ENCODE data around the gene PPP2R5D. TPM values are rescaled to one million over a fixed set of nuclear protein-coding genes. Genes with fewer than 3 reads are reported as not detected.

PPP2R5D gene
- total and polyA plus RNA-seq, 2 of the 4 experiments (the other 2 are of a cell fraction), result 55.6 to 68.8 TPM

DNA sequence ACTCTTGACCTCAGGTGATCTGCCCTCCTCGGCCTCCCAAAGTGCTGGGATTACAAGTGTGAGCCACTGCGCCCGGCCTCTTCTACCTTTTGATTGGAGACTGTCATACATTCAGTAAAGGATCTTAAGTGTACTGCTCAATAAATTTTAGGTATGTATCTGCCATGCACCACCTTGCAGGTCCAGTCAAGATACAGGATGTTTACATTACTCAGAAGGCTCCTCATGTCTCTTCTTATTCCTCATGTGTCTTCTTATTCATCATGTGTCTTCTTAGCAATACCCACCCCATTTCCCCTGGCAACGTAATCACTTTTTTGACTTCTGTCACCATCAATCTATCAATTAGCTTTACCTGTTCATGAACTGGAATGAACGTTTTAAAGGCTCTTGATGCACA is 21.5 kb downstream of the PPP2R5D start:
- H3K36me3 ChIP-seq (ENCODE audit: control insufficient read depth, insufficient read depth, low read length), result peaks cover 44% of the 10 kb centered on the region
- ATAC-seq (ENCODE audit: low read depth) (no peak), DNase-seq (no peak)
- in situ Hi-C loops (cut with MboI; ENCODE audit: low sequenced_read_pairs) (no loop called here), intact Hi-C loops (cut with micrococcal nuclease) (no loop called here), dilution Hi-C loops (cut with HindIII; ENCODE audit: low sequenced_read_pairs, unreplicated experiment) (no loop called here)
- no peak overlapping the region for H4K91ac ChIP-seq (ENCODE audit: insufficient read depth, low read depth, low read length)
- no peak overlapping the region for H4K5ac ChIP-seq (ENCODE audit: low read depth, low read length)
- no peak overlapping the region for H3K18ac ChIP-seq (ENCODE audit: low read depth, low read length)
- H3K14ac ChIP-seq (replicated peaks; ENCODE audit: low read depth, low read length), result no peak overlapping the region
- no peak overlapping the region for H3K56ac ChIP-seq (ENCODE audit: extremely low read depth, insufficient read depth, low read length)
- no peak overlapping the region for H3K4me2 ChIP-seq (ENCODE audit: low read depth, low read length)
- no peak overlapping the region for H2BK120ac ChIP-seq (ENCODE audit: low read depth, low read length)
- H3K4ac ChIP-seq (ENCODE audit: low read depth, low read length), result no peak overlapping the region
- no peak overlapping the region for H4K8ac ChIP-seq (ENCODE audit: low read depth in 2 of 2, low read length in 2 of 2)
- H3K4me1 ChIP-seq (ENCODE audit: control insufficient read depth, insufficient read depth, low read length), result no peaks in the 10 kb centered on the region
- H4K20me1 ChIP-seq (ENCODE audit: insufficient read depth, low read length), result no peaks in the 10 kb centered on the region; the same call in 1 of the 2 replicates
- H3K9me1 ChIP-seq (ENCODE audit: insufficient read depth, low read length), result 0 out of 2 replicates have a peak, but pooled peaks cover 1% of the 10 kb centered on the region
- no peak overlapping the region for H2AK9ac ChIP-seq (replicated peaks; ENCODE audit: low read depth, low read length, poor library complexity)
- WGBS, 2 experiments (ENCODE audit: extremely low coverage in 2 of 2, insufficient read length in 1 of 2), result 92% methylated on average over 4 of the region's 5 CpGs; no CpG with 5 or more reads in 1 of the 2 experiments
- ChIA-PET POLR2A (ENCODE audit: unreplicated experiment) (no interaction called here), CTCF (no interaction called here)
- H2BK5ac ChIP-seq (ENCODE audit: low read depth, low read length, poor library complexity, severe bottlenecking), result no peak overlapping the region
- no peak overlapping the region for H2BK20ac ChIP-seq (ENCODE audit: low read depth, low read length)
- H2AFZ ChIP-seq (replicated peaks; ENCODE audit: low read length, poor library complexity), result no peak overlapping the region
- H3K9me3 ChIP-seq (ENCODE audit: control insufficient read depth, insufficient read depth, low read length), result no peaks in the 10 kb centered on the region
- no peaks in the 10 kb centered on the region for H3K27me3 ChIP-seq (ENCODE audit: control insufficient read depth, insufficient read depth, low read length)
- no peak overlapping the region for H3K27ac ChIP-seq (ENCODE audit: insufficient read depth, low read length)
- H3K4me3 ChIP-seq (ENCODE audit: insufficient read depth, low read depth, low read length), result no peak overlapping the region
- no TSS peak for BruUV-seq (replicated peaks)
- H2AK5ac ChIP-seq (ENCODE audit: low read depth, low read length), result no peak overlapping the region
- peaks cover 5 to 30% of the 10 kb centered on the region in 2 experiments; a peak in 3 of 4 replicates for H3K79me1 ChIP-seq (ENCODE audit: low read depth in 1 of 2, low read length in 2 of 2)
- H2BK15ac ChIP-seq (ENCODE audit: low read depth, low read length), result no peak overlapping the region
- TF ChIP-seq MAZ (IDR thresholded peaks at IDR 0.05; ENCODE audit: borderline replicate concordance, low read depth, low read length) (no peak), RCOR1 (IDR thresholded peaks at IDR 0.05; ENCODE audit: insufficient replicate concordance, low read length) (no peak), RAD21 (IDR thresholded peaks at IDR 0.05; ENCODE audit: low read length) (no peak), FOS (IDR thresholded peaks at IDR 0.05; ENCODE audit: low read depth, low read length) (no peak), RFX5 (IDR thresholded peaks at IDR 0.05; ENCODE audit: low read depth, low read length) (no peak), BHLHE40 (IDR thresholded peaks at IDR 0.05; ENCODE audit: low read depth, low read length) (no peak), CEBPB (IDR thresholded peaks at IDR 0.05; ENCODE audit: low read depth, low read length) (no peak), MXI1 (IDR thresholded peaks at IDR 0.05; ENCODE audit: borderline replicate concordance, low read depth, low read length) (no peak), CHD1 (IDR thresholded peaks at IDR 0.05; ENCODE audit: low read depth, low read length) (no peak), NFE2L2 (IDR thresholded peaks at IDR 0.05; ENCODE audit: low read depth, low read length) (no peak), MAFK (IDR thresholded peaks at IDR 0.05; ENCODE audit: low read depth, low read length) (no peak), SMC3 (IDR thresholded peaks at IDR 0.05; ENCODE audit: low read depth, low read length) (no peak), POLR2A (IDR thresholded peaks at IDR 0.05; ENCODE audit: low read depth, low read length) (no peak)
- TF ChIP-seq, protein P1, sequence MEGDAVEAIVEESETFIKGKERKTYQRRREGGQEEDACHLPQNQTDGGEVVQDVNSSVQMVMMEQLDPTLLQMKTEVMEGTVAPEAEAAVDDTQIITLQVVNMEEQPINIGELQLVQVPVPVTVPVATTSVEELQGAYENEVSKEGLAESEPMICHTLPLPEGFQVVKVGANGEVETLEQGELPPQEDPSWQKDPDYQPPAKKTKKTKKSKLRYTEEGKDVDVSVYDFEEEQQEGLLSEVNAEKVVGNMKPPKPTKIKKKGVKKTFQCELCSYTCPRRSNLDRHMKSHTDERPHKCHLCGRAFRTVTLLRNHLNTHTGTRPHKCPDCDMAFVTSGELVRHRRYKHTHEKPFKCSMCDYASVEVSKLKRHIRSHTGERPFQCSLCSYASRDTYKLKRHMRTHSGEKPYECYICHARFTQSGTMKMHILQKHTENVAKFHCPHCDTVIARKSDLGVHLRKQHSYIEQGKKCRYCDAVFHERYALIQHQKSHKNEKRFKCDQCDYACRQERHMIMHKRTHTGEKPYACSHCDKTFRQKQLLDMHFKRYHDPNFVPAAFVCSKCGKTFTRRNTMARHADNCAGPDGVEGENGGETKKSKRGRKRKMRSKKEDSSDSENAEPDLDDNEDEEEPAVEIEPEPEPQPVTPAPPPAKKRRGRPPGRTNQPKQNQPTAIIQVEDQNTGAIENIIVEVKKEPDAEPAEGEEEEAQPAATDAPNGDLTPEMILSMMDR (conservative IDR thresholded peaks at IDR 0.05; ENCODE audit: low read depth, low read length), result no peak
- TF ChIP-seq, protein P2, sequence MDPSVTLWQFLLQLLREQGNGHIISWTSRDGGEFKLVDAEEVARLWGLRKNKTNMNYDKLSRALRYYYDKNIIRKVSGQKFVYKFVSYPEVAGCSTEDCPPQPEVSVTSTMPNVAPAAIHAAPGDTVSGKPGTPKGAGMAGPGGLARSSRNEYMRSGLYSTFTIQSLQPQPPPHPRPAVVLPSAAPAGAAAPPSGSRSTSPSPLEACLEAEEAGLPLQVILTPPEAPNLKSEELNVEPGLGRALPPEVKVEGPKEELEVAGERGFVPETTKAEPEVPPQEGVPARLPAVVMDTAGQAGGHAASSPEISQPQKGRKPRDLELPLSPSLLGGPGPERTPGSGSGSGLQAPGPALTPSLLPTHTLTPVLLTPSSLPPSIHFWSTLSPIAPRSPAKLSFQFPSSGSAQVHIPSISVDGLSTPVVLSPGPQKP (IDR thresholded peaks at IDR 0.05; ENCODE audit: borderline replicate concordance, low read depth, low read length), result no peak
- TF ChIP-seq, protein P3, sequence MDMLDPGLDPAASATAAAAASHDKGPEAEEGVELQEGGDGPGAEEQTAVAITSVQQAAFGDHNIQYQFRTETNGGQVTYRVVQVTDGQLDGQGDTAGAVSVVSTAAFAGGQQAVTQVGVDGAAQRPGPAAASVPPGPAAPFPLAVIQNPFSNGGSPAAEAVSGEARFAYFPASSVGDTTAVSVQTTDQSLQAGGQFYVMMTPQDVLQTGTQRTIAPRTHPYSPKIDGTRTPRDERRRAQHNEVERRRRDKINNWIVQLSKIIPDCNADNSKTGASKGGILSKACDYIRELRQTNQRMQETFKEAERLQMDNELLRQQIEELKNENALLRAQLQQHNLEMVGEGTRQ (IDR thresholded peaks at IDR 0.05; ENCODE audit: low read depth, low read length), result no peak
- H3K9ac ChIP-seq (ENCODE audit: low read depth, low read length), result no peak overlapping the region
- no peak overlapping the region for H3K23ac ChIP-seq (ENCODE audit: low read depth, low read length)

Measured in IMR-90 (cell line).